Stimulated activated CD8-positive, alpha-beta memory T cell treated with anti-CD3 and anti-CD28 coated beads, Interleukin-2, amount 100 ng/mL, for 1 hour (primary cell): Measurements from ENCODE around the gene NPEPL1.
"Not testable (repeated sequence)": the region's sequence is repeated elsewhere in the genome, so short reads cannot be mapped to it uniquely, and the experiment has no call there.

Source experiments
- DNase-seq, 2 donors: peaks; one replicate each; pipeline ENCODE4 v3.0.0-alpha.2; 2020; ENCODE audit warnings: low read depth in 2 of 2

NPEPL1 gene

GRCh38 chr20:58712806-58713731 is 20.5 kb downstream of the NPEPL1 start:
- DNase-seq = no peak

GRCh38 chr20:58713801-58714339 is 21.3 kb downstream of the NPEPL1 start:
- DNase-seq = no peak

- DNase-seq = no peak
Observed at GRCh38 chr20:58714340-58714922, 21.8 kb downstream of the NPEPL1 start.

GRCh38 chr20:58714923-58715351 is 22.3 kb downstream of the NPEPL1 start:
- no peak for DNase-seq

- no peak for DNase-seq
Observed at GRCh38 chr20:58715391-58715800, 22.8 kb downstream of the NPEPL1 start.

- no peak for DNase-seq
Observed at GRCh38 chr20:58715801-58716475, 23.3 kb downstream of the NPEPL1 start.

- no peak for DNase-seq
Observed at GRCh38 chr20:58716476-58717277, 24.1 kb downstream of the NPEPL1 start.

GRCh38 chr20:58717278-58718091 is 24.9 kb downstream of the NPEPL1 start:
- no peak for DNase-seq

- DNase-seq = no peak
Observed at GRCh38 chr20:58718121-58718563, 25.5 kb downstream of the NPEPL1 start.

GRCh38 chr20:58718729-58719128 is 26.1 kb downstream of the NPEPL1 start:
- no peak for DNase-seq

GRCh38 chr20:58719258-58719657 is 26.7 kb downstream of the NPEPL1 start:
- DNase-seq = no peak

GRCh38 chr20:58719971-58720371 is 27.4 kb downstream of the NPEPL1 start:
- DNase-seq = no peak

GRCh38 chr20:58720890-58721289 is 28.3 kb downstream of the NPEPL1 start:
- no peak for DNase-seq

- no peak for DNase-seq
Observed at GRCh38 chr20:58721951-58722778, 29.6 kb downstream of the NPEPL1 start.

GRCh38 chr20:58722877-58723627 is 30.5 kb downstream of the NPEPL1 start:
- no peak for DNase-seq

- no peak for DNase-seq
Observed at GRCh38 chr20:58723628-58723984, 31.0 kb downstream of the NPEPL1 start.

GRCh38 chr20:58726156-58726555 is 33.6 kb downstream of the NPEPL1 start:
- DNase-seq = not testable (repeated sequence)

- DNase-seq = no peak
Observed at GRCh38 chr20:58731192-58731591, 38.6 kb downstream of the NPEPL1 start.

- DNase-seq = no peak
Observed at GRCh38 chr20:58737198-58737597, 44.6 kb downstream of the NPEPL1 start.
